NCI-H2171 (cell line): Measurements from ENCODE around the gene GALNT13.

ENCODE experiments used
- DNase-seq: peaks from one replicate; lab custom pipeline; 2025; lab: John Stamatoyannopoulos, UW

The GALNT13 gene

DNA sequence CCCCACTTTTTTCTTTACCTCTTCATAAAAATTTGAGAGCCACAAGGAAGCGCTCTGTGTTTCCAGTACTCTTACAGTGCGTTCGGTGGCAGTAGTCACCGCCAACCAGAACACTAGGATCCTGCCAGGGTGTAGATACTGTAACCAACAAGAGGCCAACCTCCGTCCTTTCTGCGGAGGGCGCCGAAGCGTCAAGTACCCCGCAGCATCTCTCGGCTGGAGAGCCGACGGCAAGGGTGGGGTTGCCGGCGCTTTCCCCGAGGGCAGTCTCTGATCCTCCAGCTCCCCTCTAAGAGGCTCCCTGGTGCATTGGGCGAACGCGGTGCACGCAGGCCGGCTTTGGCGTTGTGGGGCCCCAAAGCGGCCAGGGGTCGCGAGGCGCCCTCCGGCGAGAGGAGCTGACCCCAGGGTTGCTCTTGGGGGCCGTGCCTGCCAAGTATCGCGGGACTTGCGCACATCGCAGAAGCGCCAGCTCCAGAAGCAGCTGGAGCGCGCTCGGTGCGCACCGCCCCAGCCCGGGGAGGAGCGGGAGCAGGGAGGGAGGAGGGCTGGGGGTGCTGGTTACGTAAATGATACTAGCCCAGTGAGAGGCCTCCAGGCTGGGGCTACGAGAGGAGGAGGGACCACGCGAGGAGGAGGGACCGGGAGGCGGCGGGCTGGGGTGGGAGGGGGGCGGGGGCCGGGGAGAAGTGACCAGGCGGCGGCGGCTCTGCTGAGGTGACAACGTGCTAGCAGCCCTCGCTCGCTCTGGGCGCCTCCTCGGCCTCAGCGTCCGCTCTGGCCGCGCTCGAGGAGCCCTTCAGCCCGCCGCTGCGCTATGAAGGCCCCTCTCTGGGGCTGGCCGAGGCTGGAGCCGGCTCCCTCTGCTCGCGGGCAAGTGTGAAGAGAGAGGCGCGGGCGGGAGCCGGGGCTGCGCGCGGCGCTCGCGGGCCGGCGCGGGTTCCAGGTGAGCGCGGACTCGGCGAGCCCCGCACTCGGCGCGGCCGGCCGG is at the start of gene GALNT13:
Gene GALNT13, plus strand, starts transcription at position 692 of the 991 bp plus-strand sequence.
- DNase-seq, result peak; percentile 95

DNA sequence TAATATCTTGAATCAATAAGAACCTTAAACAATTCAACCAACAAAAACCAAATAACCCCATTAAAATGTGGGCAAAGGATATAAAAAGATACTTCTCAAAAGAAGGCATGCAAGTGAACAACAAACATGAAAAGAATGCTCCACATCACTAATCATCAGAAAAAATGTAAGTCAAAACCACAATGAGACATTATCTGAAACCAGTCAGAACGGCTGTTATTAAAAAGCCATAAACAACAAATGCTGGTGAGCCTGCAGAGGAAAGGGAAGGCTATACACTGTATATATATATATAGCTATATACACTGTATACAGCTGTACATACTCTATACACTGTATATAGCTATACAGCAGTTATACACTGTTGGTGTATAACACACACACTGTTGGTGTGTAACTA is 47.8 kb upstream of the GALNT13 start:
- no peak for DNase-seq

DNA sequence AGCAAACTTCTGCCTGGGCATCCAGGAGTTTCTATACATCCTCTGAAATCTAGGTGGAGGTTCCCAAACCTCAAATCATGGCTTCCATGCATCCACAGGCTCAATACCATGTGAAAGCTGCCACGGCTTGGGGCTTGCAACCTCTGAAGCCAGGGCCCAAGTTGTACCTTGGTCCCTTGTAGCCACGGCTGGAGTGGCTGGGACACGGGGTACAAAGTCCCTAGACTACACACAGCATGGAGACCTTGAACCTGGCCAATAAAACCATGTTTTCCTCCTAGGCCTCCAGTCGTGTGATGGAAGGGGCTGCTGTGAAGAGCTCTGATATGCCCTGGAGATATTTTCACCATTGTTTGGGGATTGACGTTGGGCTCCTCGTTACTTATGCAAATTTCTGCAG is 43.4 kb upstream of the GALNT13 start:
- DNase-seq, result no peak

DNA sequence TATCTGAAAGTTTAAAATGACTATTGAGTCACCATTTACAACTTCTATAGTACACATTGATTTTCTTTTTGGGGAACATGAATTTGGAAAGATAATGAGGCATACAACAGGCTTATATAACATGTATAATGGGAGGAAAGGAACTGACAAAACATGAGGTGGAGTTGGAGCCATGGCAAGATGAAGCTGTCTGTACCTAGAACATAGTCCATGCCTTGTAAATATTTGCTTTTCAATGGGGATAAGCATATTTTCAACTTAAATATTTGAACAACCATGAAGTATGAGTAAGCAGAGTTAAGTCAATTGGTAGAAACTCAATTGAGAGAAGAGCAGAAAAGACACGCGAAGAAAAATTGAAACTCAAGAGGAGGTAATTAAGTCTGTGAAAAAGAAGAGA is 37.1 kb upstream of the GALNT13 start:
- no peak for DNase-seq

DNA sequence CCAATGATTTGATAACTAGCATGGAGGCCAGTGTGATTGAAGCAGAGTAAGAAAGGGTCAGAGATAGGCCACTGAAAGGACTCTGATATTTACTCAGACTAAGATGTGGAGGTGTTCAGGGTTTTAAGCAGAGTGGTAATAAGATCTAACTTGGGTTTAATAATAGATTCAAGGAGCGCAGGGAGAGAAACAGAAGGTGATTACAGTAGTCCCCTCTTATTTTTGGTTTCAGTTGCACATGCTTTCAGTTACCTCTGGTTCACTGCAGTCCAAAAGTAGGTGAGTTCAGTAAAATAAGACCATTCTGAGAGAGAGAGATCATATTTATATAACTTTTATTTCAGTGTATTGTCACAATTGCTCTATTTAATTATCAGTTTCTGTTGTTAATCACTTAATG is 13.5 kb upstream of the GALNT13 start:
- DNase-seq, result no peak

DNA sequence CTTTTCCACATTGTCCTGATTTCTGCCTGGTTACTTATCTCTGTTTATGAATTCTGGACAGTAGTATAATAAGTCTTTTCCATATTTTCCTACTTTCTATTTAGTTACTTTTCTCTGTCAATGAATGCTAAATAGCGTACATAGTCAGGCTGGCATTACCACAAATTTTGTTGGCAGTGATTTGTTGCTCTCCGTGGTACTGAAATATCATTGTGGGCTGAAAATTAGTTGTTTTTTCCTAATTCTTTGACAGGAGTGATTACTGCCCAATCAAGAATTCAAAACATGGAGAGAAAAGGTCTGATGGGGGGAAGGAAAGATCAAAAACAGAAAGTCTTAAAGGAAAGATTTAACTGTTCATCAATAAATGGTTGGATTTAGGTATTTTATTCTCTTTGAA is 7.7 kb upstream of the GALNT13 start:
- DNase-seq, result no peak

DNA sequence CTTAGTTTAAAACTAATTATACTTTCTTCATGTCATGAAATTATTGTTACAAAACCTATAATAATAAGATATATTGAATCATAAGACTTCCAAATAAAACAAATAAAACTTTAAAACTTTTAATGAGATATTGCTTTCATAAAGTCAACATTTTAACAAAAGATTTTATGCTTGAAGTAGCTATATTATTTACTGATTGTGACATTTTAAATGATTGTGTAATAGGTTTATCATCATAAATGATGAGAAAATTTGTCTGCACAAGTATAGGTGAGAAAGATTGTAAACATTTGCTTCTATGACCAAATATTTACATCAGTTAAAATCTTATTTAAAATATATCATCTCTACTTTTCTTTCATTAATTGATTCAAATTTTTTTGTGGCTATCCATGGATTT is 5.1 kb upstream of the GALNT13 start:
- no peak for DNase-seq

DNA sequence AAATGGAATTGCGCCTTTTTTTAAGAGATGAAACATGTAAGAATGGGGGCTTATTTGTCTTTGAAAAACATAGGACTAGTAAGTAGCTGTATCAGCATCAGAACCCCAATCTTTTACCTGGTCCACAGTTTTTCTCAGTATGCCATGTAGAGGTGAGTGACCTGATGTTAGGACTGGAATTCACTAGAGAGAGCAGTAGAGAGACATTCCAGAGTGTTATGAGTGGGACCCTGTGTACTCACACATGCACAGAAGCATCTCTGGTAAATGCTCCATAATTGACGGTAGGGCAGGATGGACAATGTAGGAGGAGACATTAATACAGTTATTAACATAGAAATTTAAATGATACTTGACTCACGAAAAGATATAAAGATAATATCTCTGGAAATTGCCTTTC is 1.4 kb upstream of the GALNT13 start:
- no peak for DNase-seq

DNA sequence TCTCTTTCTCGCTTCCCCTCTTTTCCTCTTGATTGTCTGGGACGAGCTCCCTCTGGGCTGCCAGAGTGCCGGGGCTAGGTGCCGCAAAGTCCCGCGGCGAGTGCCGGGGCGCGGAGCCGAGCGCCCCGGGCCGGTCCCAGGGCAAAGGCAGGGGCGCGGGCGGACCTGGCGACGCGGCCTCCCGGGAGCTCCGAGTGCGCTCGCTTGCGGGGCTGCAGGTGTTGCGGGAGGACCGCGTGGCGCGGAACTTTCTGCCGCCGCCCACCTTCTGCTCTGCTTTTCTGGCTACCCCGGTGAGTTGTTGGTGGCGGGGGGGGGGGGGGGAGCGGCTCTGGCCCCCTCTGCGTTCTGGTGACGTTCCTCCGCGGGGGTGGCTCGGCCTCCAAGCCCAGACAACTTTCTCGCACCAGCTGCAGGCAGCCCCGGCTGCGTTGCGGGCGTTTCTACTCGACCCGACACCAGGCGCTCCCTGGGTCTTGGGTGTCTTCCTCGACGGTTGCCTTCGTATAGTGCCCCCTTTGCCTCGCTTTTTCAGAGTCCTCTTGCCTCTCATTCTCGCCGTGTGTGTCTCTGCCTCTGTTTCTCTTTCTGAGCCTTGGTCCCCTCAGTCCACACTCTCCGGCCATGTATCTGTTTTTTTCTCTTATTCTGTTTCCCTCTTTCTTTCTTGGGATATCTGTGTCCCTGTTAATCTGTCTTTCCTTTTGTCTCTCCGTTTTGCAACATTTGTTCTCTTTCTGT is 759 bp downstream of the GALNT13 start:
- DNase-seq, result no peak

DNA sequence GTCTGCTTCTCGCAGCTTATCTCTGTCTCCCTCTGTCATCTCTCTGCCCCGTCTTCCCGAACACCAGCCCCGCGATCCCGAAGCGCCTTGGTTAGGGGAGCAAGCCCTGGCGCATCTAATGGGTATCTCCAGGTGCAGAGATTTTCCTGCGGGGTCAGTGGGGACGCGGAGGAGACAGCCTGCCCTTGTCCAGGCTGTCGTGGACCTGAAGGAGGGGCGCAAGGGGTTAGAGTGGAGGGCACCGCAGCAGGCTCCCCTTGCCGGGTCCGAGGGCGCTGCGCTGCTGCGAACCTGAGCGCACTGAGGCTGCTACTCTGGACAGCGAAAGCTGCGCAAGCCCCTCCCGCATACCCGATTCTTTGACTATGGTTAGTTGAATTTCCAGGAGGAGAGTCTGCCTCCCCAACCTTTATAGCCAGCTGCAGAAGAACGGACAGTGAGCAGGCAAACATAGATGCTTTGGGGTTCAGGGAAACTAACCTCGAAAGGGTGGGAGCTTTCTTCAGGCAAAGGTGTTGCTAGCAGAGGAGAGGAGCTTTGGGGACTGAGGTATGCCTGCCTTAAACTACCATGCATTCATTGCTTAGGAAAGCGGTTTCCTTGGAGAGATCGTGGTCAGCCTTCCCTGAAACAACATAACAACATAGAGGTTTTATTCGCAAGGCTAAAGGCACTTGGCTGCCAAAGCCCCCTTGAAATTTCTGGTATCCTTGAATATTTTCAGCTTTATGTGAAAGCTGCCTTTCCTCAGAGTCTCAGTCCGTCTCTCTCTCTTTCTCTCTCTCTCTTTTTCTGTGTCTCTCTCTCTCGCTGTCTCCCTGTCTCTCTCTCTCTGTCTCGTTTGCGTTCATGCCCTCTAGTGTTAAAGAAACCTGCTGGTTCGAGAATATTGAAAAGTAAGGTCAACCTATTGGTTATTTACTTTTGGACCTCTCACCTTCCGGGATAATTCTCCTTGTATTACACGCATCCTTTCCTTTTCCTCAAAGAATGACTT is 1.6 kb downstream of the GALNT13 start:
- DNase-seq, result no peak

DNA sequence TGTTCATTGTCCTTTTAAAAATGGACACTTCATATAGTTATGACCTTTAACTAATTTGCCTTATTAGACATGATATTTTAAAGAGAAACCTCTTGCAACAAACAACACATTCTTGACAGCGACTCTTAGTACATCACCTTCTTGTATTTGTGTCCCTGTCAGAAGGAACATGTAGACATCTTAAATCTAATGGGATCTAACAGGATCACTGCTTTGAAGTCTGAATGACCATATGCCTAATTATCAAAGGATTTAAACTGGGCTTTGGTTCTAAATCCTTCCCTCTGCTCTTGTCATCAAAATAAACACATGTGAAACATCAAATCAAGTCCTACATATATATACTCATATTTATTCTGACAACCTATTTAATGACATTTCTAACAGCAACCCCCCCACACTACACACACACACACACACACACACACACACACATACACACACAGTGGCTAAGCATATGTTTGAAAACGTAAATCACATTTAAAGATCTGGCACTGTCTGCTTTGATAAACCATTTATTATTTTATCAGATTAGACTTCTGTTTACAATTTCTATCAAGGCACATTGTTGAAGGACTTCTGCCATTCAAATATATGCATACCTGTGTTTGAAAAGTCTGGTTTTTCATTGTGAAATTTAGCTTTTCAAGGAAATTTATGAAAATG is 4.2 kb downstream of the GALNT13 start:
- no peak for DNase-seq

DNA sequence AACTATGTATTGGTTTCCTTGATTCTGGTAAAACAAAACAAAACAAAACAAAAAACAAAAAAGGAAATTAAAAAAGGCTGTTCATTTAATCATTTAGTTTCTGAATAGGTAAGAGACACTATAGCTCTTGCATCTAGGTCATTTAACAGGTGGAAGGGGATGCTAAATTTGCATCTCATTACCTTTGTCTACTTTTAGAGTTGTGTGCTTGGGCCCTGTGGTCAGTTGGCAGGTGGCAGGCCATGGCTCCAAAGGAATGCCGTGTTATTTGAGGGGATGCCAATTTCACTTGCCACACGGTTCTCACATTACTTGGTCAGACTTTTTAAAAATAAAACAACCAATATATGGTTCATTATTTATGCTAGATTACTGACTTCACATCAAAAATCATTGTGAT is 9.2 kb downstream of the GALNT13 start:
- DNase-seq, result no peak

DNA sequence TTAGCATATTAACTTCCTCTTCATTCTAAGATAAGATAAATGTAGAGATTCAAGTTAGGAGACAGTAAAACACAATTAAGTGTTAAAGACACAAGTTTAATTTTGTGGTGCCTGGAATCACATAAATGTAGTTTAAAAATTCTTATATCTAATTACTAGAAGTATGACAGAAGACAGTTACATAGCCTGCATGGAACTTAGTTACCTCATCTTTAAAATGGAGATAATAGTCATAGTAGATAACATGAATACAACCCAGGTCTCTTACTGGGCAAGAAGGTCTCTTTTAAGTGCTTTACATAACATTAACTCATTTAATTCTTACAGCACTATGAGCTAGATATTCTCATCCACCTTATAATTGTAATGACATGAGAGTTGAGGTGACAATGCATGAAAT is 15.1 kb downstream of the GALNT13 start:
- no peak for DNase-seq

DNA sequence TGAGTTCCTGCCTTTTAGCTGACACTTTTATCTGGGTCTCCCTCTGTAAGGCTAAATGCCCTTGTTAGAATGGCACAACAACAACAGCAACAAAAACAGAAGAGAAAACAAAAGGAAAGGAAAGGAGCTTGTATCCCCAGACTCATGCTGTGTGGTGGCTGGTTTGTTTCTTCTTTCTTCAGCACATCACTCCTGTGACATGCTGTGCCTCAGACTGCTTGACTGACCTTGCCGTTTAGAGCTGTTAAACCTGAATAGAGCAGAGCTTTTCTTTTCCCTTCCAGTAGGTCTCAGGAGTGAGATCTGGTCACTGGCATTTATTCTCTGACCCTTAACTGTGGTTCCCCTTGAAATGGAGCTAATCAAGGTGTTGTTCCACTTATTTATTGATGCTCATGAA is 18.9 kb downstream of the GALNT13 start:
- no peak for DNase-seq

DNA sequence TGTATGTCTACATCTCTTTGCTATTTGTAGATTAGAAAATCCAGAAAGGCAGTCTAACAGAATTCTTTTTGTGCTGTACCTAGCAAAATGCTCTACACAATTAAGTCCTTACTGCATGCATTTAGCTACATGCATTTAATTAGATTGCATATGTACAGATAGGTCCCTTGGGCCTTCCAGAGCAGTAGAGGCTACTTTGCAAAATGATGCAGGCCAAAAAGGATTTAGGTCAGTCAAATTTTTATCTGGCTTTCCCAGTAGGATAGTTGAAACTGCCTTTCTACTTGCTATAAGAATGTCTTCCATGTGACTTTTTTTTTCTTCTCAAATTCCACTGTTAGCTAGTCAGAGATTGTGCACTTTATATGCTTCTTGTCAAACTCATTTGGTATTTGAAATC is 19.3 kb downstream of the GALNT13 start:
- DNase-seq, result no peak

DNA sequence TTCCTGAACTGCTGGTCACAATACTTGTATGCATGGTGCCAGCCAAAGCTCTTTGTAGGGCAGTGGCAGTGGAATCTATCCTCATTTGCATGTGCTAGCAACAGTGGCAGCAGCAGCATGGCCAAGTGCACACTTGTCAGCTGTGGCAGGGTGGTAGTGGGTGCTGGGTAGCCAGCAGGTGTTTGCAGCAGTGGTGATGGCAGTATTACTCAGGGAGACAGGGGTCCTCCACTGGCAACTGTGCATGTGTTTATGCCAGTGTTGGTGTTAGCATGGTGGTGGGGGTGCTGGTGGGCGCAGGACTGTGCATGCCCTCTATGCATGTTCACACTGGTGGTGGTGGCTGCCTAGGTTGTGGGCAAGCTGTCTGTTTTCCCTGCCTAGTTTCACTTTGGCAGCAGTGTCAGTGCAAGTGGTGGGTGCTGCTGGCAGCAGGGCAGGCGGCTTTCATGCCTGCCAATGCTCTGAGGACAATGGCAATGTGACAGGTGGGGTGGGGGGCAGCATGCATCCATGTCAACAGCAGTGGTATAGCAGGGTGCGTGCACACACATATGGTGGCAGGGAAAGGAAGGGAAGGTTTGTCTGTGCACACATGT is 41.2 kb downstream of the GALNT13 start:
- no peak for DNase-seq

DNA sequence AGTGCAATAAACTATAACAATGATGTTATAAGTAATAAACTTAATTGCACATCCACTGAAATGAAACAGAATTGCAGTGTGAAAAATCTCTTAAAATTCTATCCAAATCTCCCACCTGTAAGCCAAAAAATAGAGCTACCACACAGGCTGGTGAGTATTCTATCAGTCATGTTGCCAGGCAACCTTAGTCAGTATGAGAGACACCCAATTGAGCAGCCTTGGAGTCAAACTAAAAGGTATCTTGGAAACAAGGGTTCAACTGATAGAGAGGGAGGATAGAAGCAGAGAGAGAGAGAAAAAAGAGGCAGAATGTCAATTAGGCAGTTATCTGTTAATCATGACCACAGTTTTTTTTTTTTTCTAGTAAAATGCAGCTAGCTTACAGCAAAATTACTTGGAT is 45.8 kb downstream of the GALNT13 start:
- DNase-seq, result no peak

DNA sequence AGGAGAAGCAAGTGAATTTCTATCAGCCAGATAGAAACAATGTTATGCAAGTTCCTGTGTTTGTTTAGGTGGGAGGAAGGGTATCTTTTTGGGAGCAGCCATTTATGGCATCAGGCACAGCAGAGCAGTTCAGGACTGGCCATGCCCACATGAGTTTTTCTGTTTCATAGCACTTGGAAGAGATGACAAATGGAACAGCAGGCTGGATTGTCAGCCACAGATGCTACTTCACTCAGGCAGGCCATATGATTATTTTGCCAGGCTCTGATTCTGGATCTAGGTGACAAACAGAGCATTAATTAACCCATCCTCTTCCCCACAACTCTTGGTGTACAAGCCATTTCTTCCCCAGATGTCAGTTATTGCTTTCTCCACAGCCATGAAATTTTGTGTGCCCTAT is 63.8 kb downstream of the GALNT13 start:
- DNase-seq, result no peak

DNA sequence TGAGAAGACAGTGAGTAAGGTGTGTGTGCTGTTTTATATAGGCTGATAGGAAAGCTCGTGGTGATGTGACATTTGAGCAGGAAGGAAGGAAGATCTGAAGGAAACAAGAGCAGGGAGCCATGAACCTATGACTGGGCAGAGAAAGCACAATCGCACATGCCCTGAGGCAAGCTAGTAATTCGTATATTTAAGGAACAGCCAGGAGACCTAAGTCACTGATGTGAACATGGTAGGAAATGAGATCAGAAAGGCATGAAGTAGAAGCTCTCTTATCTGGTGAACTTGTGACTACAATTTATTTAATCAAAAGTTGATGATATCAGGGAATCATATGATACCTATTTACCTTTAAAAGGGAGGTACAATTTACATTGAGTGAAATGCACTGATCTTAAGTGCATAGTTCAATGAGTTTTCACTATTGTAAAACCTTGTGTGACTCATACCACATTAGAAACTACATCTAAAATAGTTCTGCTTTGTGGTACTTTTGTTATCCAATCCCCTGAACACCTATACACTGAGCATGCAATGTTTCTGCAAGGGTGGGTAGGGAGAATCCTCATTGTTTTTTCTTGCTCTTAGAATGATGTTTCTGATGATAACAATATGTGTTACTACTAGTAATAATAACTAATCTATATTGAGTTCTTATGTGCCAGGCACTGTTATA is 67.5 kb downstream of the GALNT13 start:
- DNase-seq, result no peak

DNA sequence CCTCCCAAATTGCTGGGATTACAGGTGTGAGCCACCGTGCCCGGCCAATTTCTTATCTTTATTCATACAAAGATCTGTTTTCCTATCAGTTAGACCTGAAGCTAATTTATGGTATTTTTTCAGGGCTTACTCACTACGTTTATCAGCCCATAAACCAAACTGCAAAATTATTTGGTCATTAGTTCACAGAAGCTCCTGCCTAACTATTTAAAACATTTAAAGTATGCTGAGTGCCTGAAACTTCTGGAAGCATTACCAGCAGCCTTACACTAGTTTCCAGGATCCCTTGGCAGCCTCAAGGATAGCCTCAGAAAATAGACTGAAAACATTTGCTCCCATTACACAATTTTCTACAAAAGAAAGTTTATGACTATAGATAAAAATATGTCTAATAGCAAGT is 68.8 kb downstream of the GALNT13 start:
- DNase-seq, result no peak
